ENCODE measurements around the gene OR2J3. TPM values are rescaled to one million over a fixed set of nuclear protein-coding genes. Genes with fewer than 3 reads are reported as not detected.
"Not testable (repeated sequence)": the region's sequence is repeated elsewhere in the genome, so short reads cannot be mapped to it uniquely, and the experiment has no call there.

The OR2J3 gene
- total RNA-seq, 1 donor from 2014 or later: not detected

GRCh38 chr6:29131691-29132090, 23.8 kb downstream of the OR2J3 start:
- no peaks in the 10 kb centered on the region for H3K36me3 Mint-ChIP-seq (ENCODE audit: low read depth)
- no peak for DNase-seq (ENCODE audit: low spot score)
- H3K4me1 Mint-ChIP-seq (ENCODE audit: low read depth): no peaks in the 10 kb centered on the region
- no peaks in the 10 kb centered on the region for H3K9me3 Mint-ChIP-seq
- peaks cover 10% of the 10 kb centered on the region for H3K27me3 Mint-ChIP-seq (ENCODE audit: low read depth)
- intact Hi-C loops (cut with micrococcal nuclease): no loop called here
- no peak overlapping the region for H3K4me3 Mint-ChIP-seq (ENCODE audit: low read depth)
- no peak overlapping the region for H3K27ac Mint-ChIP-seq

GRCh38 chr6:29137724-29138123, 29.9 kb downstream of the OR2J3 start:
- no peak for DNase-seq (ENCODE audit: low spot score)
- Mint-ChIP-seq H3K36me3 (ENCODE audit: low read depth) (no peaks in the 10 kb centered on the region), H3K4me3 (ENCODE audit: low read depth) (no peak overlapping the region), H3K9me3 (no peaks in the 10 kb centered on the region), H3K4me1 (ENCODE audit: low read depth) (no peaks in the 10 kb centered on the region), H3K27ac (no peak overlapping the region), H3K27me3 (ENCODE audit: low read depth) (peaks cover 6% of the 10 kb centered on the region)
- intact Hi-C loops (cut with micrococcal nuclease): no loop called here

GRCh38 chr6:29141606-29142005, 33.7 kb downstream of the OR2J3 start:
- intact Hi-C loops (cut with micrococcal nuclease): no loop called here
- no peak for DNase-seq (ENCODE audit: low spot score)
- no peaks in the 10 kb centered on the region for H3K9me3 Mint-ChIP-seq
- H3K36me3 Mint-ChIP-seq (ENCODE audit: low read depth): no peaks in the 10 kb centered on the region
- H3K4me1 Mint-ChIP-seq (ENCODE audit: low read depth): no peaks in the 10 kb centered on the region
- no peak overlapping the region for H3K4me3 Mint-ChIP-seq (ENCODE audit: low read depth)
- no peak overlapping the region for H3K27ac Mint-ChIP-seq
- no peaks in the 10 kb centered on the region for H3K27me3 Mint-ChIP-seq (ENCODE audit: low read depth)

- Mint-ChIP-seq H3K4me3 (ENCODE audit: low read depth) (no peak overlapping the region), H3K36me3 (ENCODE audit: low read depth) (no peaks in the 10 kb centered on the region), H3K27me3 (ENCODE audit: low read depth) (no peaks in the 10 kb centered on the region), H3K4me1 (ENCODE audit: low read depth) (no peaks in the 10 kb centered on the region), H3K27ac (no peak overlapping the region), H3K9me3 (no peaks in the 10 kb centered on the region)
- intact Hi-C loops (cut with micrococcal nuclease): no loop called here
- no peak for DNase-seq (ENCODE audit: low spot score)
These were observed 34.5 kb downstream of the OR2J3 start for GRCh38 chr6:29142309-29142708.

- H3K36me3 Mint-ChIP-seq (ENCODE audit: low read depth): no peaks in the 10 kb centered on the region
- H3K27me3 Mint-ChIP-seq (ENCODE audit: low read depth): no peaks in the 10 kb centered on the region
- no peak overlapping the region for H3K4me3 Mint-ChIP-seq (ENCODE audit: low read depth)
- H3K4me1 Mint-ChIP-seq (ENCODE audit: low read depth): no peaks in the 10 kb centered on the region
- H3K27ac Mint-ChIP-seq: no peak overlapping the region
- intact Hi-C loops (cut with micrococcal nuclease): no loop called here
- no peak for DNase-seq (ENCODE audit: low spot score)
- no peaks in the 10 kb centered on the region for H3K9me3 Mint-ChIP-seq
These were observed 38.3 kb downstream of the OR2J3 start for GRCh38 chr6:29146179-29146578.

- H3K36me3 Mint-ChIP-seq (ENCODE audit: low read depth): no peaks in the 10 kb centered on the region
- intact Hi-C loops (cut with micrococcal nuclease): no loop called here
- DNase-seq (ENCODE audit: low spot score): no peak
- no peaks in the 10 kb centered on the region for H3K27me3 Mint-ChIP-seq (ENCODE audit: low read depth)
- no peak overlapping the region for H3K27ac Mint-ChIP-seq
- H3K4me3 Mint-ChIP-seq (ENCODE audit: low read depth): no peak overlapping the region
- no peaks in the 10 kb centered on the region for H3K4me1 Mint-ChIP-seq (ENCODE audit: low read depth)
- H3K9me3 Mint-ChIP-seq: no peaks in the 10 kb centered on the region
These were observed 39.2 kb downstream of the OR2J3 start for GRCh38 chr6:29147074-29147473.

GRCh38 chr6:29149444-29149843, 41.6 kb downstream of the OR2J3 start:
- H3K27ac Mint-ChIP-seq; DNase-seq (ENCODE audit: low spot score); H3K4me3 Mint-ChIP-seq (ENCODE audit: low read depth); intact Hi-C loops (cut with micrococcal nuclease); H3K4me1 Mint-ChIP-seq (ENCODE audit: low read depth); H3K9me3 Mint-ChIP-seq; H3K36me3 Mint-ChIP-seq (ENCODE audit: low read depth); H3K27me3 Mint-ChIP-seq (ENCODE audit: low read depth): not testable (repeated sequence)

GRCh38 chr6:29153083-29153482, 45.2 kb downstream of the OR2J3 start:
- DNase-seq (ENCODE audit: low spot score): no peak
- no peak overlapping the region for H3K27ac Mint-ChIP-seq
- H3K9me3 Mint-ChIP-seq: no peaks in the 10 kb centered on the region
- H3K4me3 Mint-ChIP-seq (ENCODE audit: low read depth): no peak overlapping the region
- no peaks in the 10 kb centered on the region for H3K36me3 Mint-ChIP-seq (ENCODE audit: low read depth)
- intact Hi-C loops (cut with micrococcal nuclease): no loop called here
- H3K27me3 Mint-ChIP-seq (ENCODE audit: low read depth): no peaks in the 10 kb centered on the region
- H3K4me1 Mint-ChIP-seq (ENCODE audit: low read depth): no peaks in the 10 kb centered on the region

- H3K27ac Mint-ChIP-seq; H3K36me3 Mint-ChIP-seq (ENCODE audit: low read depth); intact Hi-C loops (cut with micrococcal nuclease): not testable (repeated sequence)
These were observed 47.3 kb downstream of the OR2J3 start for GRCh38 chr6:29155182-29155581.

GRCh38 chr6:29159922-29160321, 52.1 kb downstream of the OR2J3 start:
- DNase-seq (ENCODE audit: low spot score); H3K9me3 Mint-ChIP-seq; intact Hi-C loops (cut with micrococcal nuclease); H3K27me3 Mint-ChIP-seq (ENCODE audit: low read depth); H3K4me3 Mint-ChIP-seq (ENCODE audit: low read depth); H3K4me1 Mint-ChIP-seq (ENCODE audit: low read depth); H3K36me3 Mint-ChIP-seq (ENCODE audit: low read depth); H3K27ac Mint-ChIP-seq: not testable (repeated sequence)

More at GRCh38 chr6:29155182-29155581, 47.3 kb downstream of the OR2J3 start:
- not testable (repeated sequence) for H3K4me1 Mint-ChIP-seq (ENCODE audit: low read depth); H3K27me3 Mint-ChIP-seq (ENCODE audit: low read depth); DNase-seq (ENCODE audit: low spot score); H3K9me3 Mint-ChIP-seq; H3K4me3 Mint-ChIP-seq (ENCODE audit: low read depth)

Other genes with a start within 250 kb of the OR2J3 start
- 64.4 and 69.6 TPM in 2 replicates for gene TRIM27, start 184.1 kb upstream of the OR2J3 start, total RNA-seq
- 0.59 and 0.87 TPM in 2 replicates for gene ZNF311, start 102.7 kb upstream of the OR2J3 start, total RNA-seq
- not detected in 2 replicates for gene OR2W1, start 62.9 kb upstream of the OR2J3 start, total RNA-seq
- not detected in 2 replicates for gene OR2B3, start 20.7 kb upstream of the OR2J3 start, total RNA-seq
- not detected in 2 replicates for gene OR2J1, start 8.6 kb upstream of the OR2J3 start, total RNA-seq
- gene OR2J2, start 62.8 kb downstream of the OR2J3 start, total RNA-seq: not detected in 2 replicates
- gene OR14J1, start 193.6 kb downstream of the OR2J3 start, total RNA-seq: not detected in 2 replicates

Data from activated T-helper 2 cell treated with anti-CD3 and anti-CD28 coated beads, Interferon-gamma antibody, Interleukin-2, Interleukin-4, amounts not matched to agents 10 μg/mL and 5 μg/mL and 100 μg/mL, durations not matched to agents 14 hours and 24 hours and 36 hours (primary cell).